CD14-positive monocyte (primary cell): ENCODE data around the gene ATXN1L. TPM values are rescaled to one million over a fixed set of nuclear protein-coding genes. Genes with fewer than 3 reads are reported as not detected.

Experiments used
- DNase-seq, 3 donors: peaks; one replicate each; pipeline ENCODE4 v3.0.0-alpha.2; 2011 to 2022
- H2AFZ ChIP-seq: 2 replicates; pipeline ENCODE4 v1.6.0; 2012; ENCODE audit warnings: mild to moderate bottlenecking, low read depth, low read length, inconsistent platforms; ENCODE audit not compliant: insufficient read depth, poor library complexity, severe bottlenecking
- H3K27ac ChIP-seq, 2 donors: 1 replicate in 1 of 2; 2 replicates in 1 of 2; pipeline ENCODE4 v1.5.1; 2012 to 2013; ENCODE audit warnings: low read length in 2 of 2, control low read depth in 1 of 2, inconsistent platforms in 1 of 2, low read depth in 1 of 2, mild to moderate bottlenecking in 1 of 2
- H3K27me3 ChIP-seq, 2 donors: one replicate each; pipeline versions ENCODE4 v1.6.0 to v1.6.1; 2011 to 2013; ENCODE audit warnings: low read length in 2 of 2; ENCODE audit not compliant: control insufficient read depth in 2 of 2, insufficient read depth in 2 of 2
- H3K36me3 ChIP-seq, 2 donors: replicated peaks in 1 of 2; 1 replicate in 1 of 2; 2 replicates in 1 of 2; pipeline versions ENCODE4 v1.5.1 to v1.6.1; 2012 to 2013; ENCODE audit warnings: low read length in 2 of 2, control low read depth in 1 of 2, inconsistent platforms in 1 of 2, mild to moderate bottlenecking in 1 of 2; ENCODE audit not compliant: insufficient read depth in 2 of 2, control insufficient read depth in 1 of 2
- H3K4me1 ChIP-seq, 2 donors: 1 replicate in 1 of 2; 2 replicates in 1 of 2; pipeline versions ENCODE4 v1.5.1 to v1.6.1; 2012 to 2013; ENCODE audit warnings: low read length in 2 of 2, control low read depth in 1 of 2, inconsistent platforms in 1 of 2, mild to moderate bottlenecking in 1 of 2, moderate library complexity in 1 of 2; ENCODE audit not compliant: insufficient read depth in 2 of 2, control insufficient read depth in 1 of 2
- H3K4me2 ChIP-seq: replicated peaks from 2 replicates; pipeline ENCODE3; 2012; ENCODE audit warnings: low read length, moderate library complexity, mild to moderate bottlenecking; ENCODE audit not compliant: poor library complexity, severe bottlenecking; ENCODE audit errors: extremely low read depth
- H3K4me3 ChIP-seq, 3 experiments: fragments of 200-600 bp in 1 of 3; sonication (generic) in 1 of 3; replicated peaks in 1 of 3; 1 replicate in 2 of 3; 2 replicates in 1 of 3; pipeline ENCODE4 v1.5.1; 2011 to 2013; ENCODE audit warnings: low read length in 3 of 3, mild to moderate bottlenecking in 3 of 3, control low read depth in 2 of 3, low read depth in 2 of 3, inconsistent platforms in 1 of 3, moderate library complexity in 1 of 3
- H3K79me2 ChIP-seq: 2 replicates; pipeline ENCODE4 v1.6.0; 2012; ENCODE audit warnings: mild to moderate bottlenecking, control low read depth, inconsistent platforms, low read length, moderate library complexity; ENCODE audit not compliant: insufficient read depth
- H3K9ac ChIP-seq: 2 replicates; pipeline ENCODE4 v1.6.0; 2017; ENCODE audit warnings: low read length, mild to moderate bottlenecking; ENCODE audit not compliant: insufficient read depth, poor library complexity, severe bottlenecking
- H3K9me3 ChIP-seq, 2 donors: replicated peaks in 1 of 2; 1 replicate in 1 of 2; 2 replicates in 1 of 2; pipeline versions ENCODE4 v1.5.1 to v1.6.1; 2012 to 2013; ENCODE audit warnings: low read length in 2 of 2, control low read depth in 1 of 2; ENCODE audit not compliant: control insufficient read depth in 1 of 2, insufficient read depth in 1 of 2
- H4K20me1 ChIP-seq: 2 replicates; pipeline ENCODE4 v1.6.0; 2012; ENCODE audit warnings: mild to moderate bottlenecking, low read length, control low read depth, moderate library complexity; ENCODE audit not compliant: insufficient read depth
- H3K27ac Mint-ChIP-seq, 7 donors: one replicate each; pipeline ENCODE4 v1.8.0; 2020; ENCODE audit warnings: mild to moderate bottlenecking in 7 of 7, mixed read lengths in 7 of 7, moderate library complexity in 6 of 7, inconsistent platforms in 2 of 7
- H3K27me3 Mint-ChIP-seq, 3 donors: one replicate each; pipeline ENCODE4 v1.8.0; 2021 to 2022; ENCODE audit warnings: low read depth in 3 of 3, mild to moderate bottlenecking in 3 of 3, mixed read lengths in 3 of 3, moderate library complexity in 3 of 3, inconsistent platforms in 1 of 3
- H3K36me3 Mint-ChIP-seq, 2 donors: one replicate each; pipeline ENCODE4 v1.8.0; 2020; ENCODE audit warnings: mixed read lengths in 2 of 2, inconsistent platforms in 1 of 2, mild to moderate bottlenecking in 1 of 2
- H3K4me1 Mint-ChIP-seq: one replicate; pipeline ENCODE4 v1.8.0; 2020; ENCODE audit warnings: mild to moderate bottlenecking, mixed read lengths
- H3K4me3 Mint-ChIP-seq, 2 donors: one replicate each; pipeline ENCODE4 v1.8.0; 2020; ENCODE audit warnings: mild to moderate bottlenecking in 2 of 2, mixed read lengths in 2 of 2, moderate library complexity in 1 of 2
- H3K9me3 Mint-ChIP-seq, 7 donors: one replicate each; pipeline ENCODE4 v1.8.0; 2020 to 2022; ENCODE audit warnings: mixed read lengths in 7 of 7, mild to moderate bottlenecking in 6 of 7, moderate library complexity in 6 of 7, inconsistent platforms in 2 of 7
- CTCF ChIP-seq: fragments of 200-600 bp; IDR thresholded peaks from one replicate; pipeline ENCODE4 v1.8.0; 2022; ENCODE audit warnings: antibody characterized with exemption, mild to moderate bottlenecking
- WGBS: methylation state at CpG from one replicate; pipeline ENCODE4 v1.1.5; 2013; ENCODE audit warnings: missing lambda C conversion rate; ENCODE audit not compliant: insufficient coverage; 5-methylcytosine and 5-hydroxymethylcytosine counted together
- intact Hi-C, 2 donors: fragments of 100-400 bp; cut with micrococcal nuclease; formaldehyde crosslinking; loops; one replicate each; pipeline versions ENCODE4 v1.15.0 to v1.15.1; 2023
- polyA plus RNA-seq, 3 donors: library from polyadenylated mRNA; depleted of rRNA in 1 of 3; unstranded in 2 of 3; stranded (reverse) in 1 of 3; fragments of 300-500 nt in 2 of 3; fragments of >200 nt in 1 of 3; fragmentation: Illumina TruSeq in 2 of 3; gene quantifications; 1 replicate in 2 of 3; 2 replicates in 1 of 3; pipeline ENCODE4 v1.2.3, GENCODE V29; 2012 to 2021

The ATXN1L gene
- polyA plus RNA-seq, 3 donors, result 6.7 to 27.9 (median 10.0) TPM

GRCh38 chr16:71837150-71837549, 8.6 kb upstream of the ATXN1L start:
- Mint-ChIP-seq H3K36me3 (no peaks in the 10 kb centered on the region), H3K9me3 (peaks cover 0 to 2% (median 0%) of the 10 kb centered on the region in 7 donors), H3K27ac (no peak overlapping the region), H3K4me3 (no peak overlapping the region), H3K4me1 (no peaks in the 10 kb centered on the region), H3K27me3 (peaks cover 1 to 4% (median 4%) of the 10 kb centered on the region in 3 donors)
- Histone ChIP-seq H3K9ac (no peak overlapping the region), H3K79me2 (no peaks in the 10 kb centered on the region), H3K4me2 (no peak overlapping the region), H3K4me3 (no peak overlapping the region), H3K36me3 (no peaks in the 10 kb centered on the region), H3K27ac (no peak overlapping the region), H3K9me3 (no peaks in the 10 kb centered on the region), H4K20me1 (no peaks in the 10 kb centered on the region), H3K4me1 (no peaks in the 10 kb centered on the region), H3K27me3 (no peaks in the 10 kb centered on the region), H2AFZ (no peak overlapping the region)
- 100% methylated on average over 2 of the region's 3 CpGs for WGBS
- intact Hi-C loops, result no loop called here
- DNase-seq, result no peak
- no peak for TF ChIP-seq CTCF

GRCh38 chr16:71840052-71840451, 5.7 kb upstream of the ATXN1L start:
- peaks cover 2 to 4% (median 3%) of the 10 kb centered on the region in 3 donors for H3K27me3 Mint-ChIP-seq

More at GRCh38 chr16:71840052-71840451, 5.7 kb upstream of the ATXN1L start:
- no peak for DNase-seq
- Histone ChIP-seq H3K27me3 (no peaks in the 10 kb centered on the region), H3K4me3 (no peak overlapping the region), H4K20me1 (no peaks in the 10 kb centered on the region), H3K4me2 (no peak overlapping the region), H2AFZ (no peak overlapping the region), H3K79me2 (no peaks in the 10 kb centered on the region), H3K9me3 (no peaks in the 10 kb centered on the region), H3K27ac (no peak overlapping the region), H3K4me1 (peaks cover 1 to 2% of the 10 kb centered on the region in 2 donors), H3K36me3 (no peaks in the 10 kb centered on the region), H3K9ac (no peak overlapping the region)
- intact Hi-C loops, result no loop called here
- peaks cover 4% of the 10 kb centered on the region for H3K4me1 Mint-ChIP-seq
- no peaks in the 10 kb centered on the region for H3K36me3 Mint-ChIP-seq
- H3K4me3 Mint-ChIP-seq, result no peak overlapping the region
- no peak for TF ChIP-seq CTCF
- no peaks in the 10 kb centered on the region for H3K9me3 Mint-ChIP-seq
- H3K27ac Mint-ChIP-seq, result no peak overlapping the region
- 80% methylated on average over 3 of the region's 7 CpGs for WGBS
